ENCODE measurements around the gene ELK3. TPM values are rescaled to one million over a fixed set of nuclear protein-coding genes. Genes with fewer than 3 reads are reported as not detected.

The ELK3 gene
- total and polyA plus RNA-seq, 9 of the 15 experiments (the other 6 are each of a cell fraction or from before 2014, with no cell fraction given): 1.5 to 5.5 (median 2.9) TPM

DNA sequence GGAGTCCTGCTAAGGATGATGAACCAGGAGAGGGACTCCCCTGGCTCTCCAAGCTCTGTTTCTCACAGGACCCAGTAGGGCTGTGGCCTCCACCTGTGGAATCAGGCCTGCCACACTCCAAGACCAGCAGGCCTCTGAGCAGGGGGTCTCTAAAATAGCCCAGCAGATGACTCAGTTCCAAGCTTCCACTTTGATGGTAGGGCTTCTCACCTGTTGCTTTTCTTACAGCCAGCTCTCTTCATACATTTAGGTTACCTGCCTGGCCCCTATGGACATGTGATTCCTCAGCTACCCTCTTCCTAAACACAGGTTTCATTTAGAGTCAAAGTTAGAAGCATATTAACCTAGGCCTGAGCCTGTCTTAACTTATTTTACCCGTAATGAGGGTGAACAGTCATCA, 26.7 kb upstream of the ELK3 start (continued):
- TF ChIP-seq KLF10 (CRISPR knock-in tag; IDR thresholded peaks at IDR 0.05) (no peak), ATF1 (CRISPR knock-in tag; IDR thresholded peaks at IDR 0.05) (no peak), ATF1 (tag; IDR thresholded peaks at IDR 0.05) (no peak)

DNA sequence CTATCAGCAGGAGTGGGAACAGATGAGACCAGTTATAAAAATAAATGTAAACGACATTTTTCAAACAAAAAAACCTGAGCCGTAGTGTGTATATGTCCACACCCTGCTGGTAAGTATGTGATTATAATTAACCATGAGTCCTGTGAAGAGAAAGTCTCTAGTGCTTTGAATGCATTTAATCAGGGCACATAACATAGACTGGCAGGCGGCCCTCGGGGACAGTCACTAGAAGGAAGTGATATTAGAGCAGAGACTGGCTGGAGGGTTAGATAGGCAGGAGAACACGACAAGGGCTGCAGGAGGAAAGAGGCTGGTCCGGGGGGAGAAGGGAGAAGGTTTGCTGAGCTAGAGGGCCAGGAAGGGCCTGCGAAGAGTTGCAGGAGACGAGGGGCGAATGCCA, 23.8 kb upstream of the ELK3 start:
- H3K9ac ChIP-seq (ENCODE audit: insufficient read depth in 1 of 2, low read depth in 2 of 2, low read length in 2 of 2): no peak overlapping the region
- H4K20me1 ChIP-seq (replicated peaks; ENCODE audit: control insufficient read depth, insufficient read depth, low read length): no peaks in the 10 kb centered on the region
- peaks cover 10 to 44% of the 10 kb centered on the region in 2 experiments for H3K27me3 ChIP-seq (ENCODE audit: control insufficient read depth in 2 of 2, insufficient read depth in 2 of 2, low read length in 2 of 2)
- in situ Hi-C loops (cut with MboI): no loop called here
- DNase-seq (ENCODE audit: extremely low read depth in 1 of 4, low spot score in 3 of 4) (no peak), ATAC-seq (no peak), FAIRE-seq (no peak)
- intact Hi-C loops (cut with micrococcal nuclease): no loop called here
- no peaks in the 10 kb centered on the region for H3K9me3 ChIP-seq (replicated peaks; ENCODE audit: control insufficient read depth, insufficient read depth, low read depth, low read length)
- H3K79me2 ChIP-seq (ENCODE audit: control insufficient read depth, insufficient read depth, low read length): no peaks in the 10 kb centered on the region
- CTCF ChIA-PET (ENCODE audit: low intra/inter-chr PET ratio): no interaction called here
- H3K4me1 ChIP-seq (replicated peaks in 1 of 2; ENCODE audit: control insufficient read depth in 2 of 2, insufficient read depth in 2 of 2, low read length in 2 of 2): no peaks in the 10 kb centered on the region
- H3K4me3 ChIP-seq: no peak overlapping the region
- no peaks in the 10 kb centered on the region for H3K36me3 ChIP-seq (ENCODE audit: control insufficient read depth, insufficient read depth, low read length)
- WGBS (ENCODE audit: insufficient coverage, low coverage, missing lambda C conversion rate): 6% methylated on average over 9 of the region's 9 CpGs
- no peak for TF ChIP-seq RHOXF2B (CRISPR knock-in tag; conservative IDR thresholded peaks at IDR 0.05)
- TF ChIP-seq, protein P1, sequence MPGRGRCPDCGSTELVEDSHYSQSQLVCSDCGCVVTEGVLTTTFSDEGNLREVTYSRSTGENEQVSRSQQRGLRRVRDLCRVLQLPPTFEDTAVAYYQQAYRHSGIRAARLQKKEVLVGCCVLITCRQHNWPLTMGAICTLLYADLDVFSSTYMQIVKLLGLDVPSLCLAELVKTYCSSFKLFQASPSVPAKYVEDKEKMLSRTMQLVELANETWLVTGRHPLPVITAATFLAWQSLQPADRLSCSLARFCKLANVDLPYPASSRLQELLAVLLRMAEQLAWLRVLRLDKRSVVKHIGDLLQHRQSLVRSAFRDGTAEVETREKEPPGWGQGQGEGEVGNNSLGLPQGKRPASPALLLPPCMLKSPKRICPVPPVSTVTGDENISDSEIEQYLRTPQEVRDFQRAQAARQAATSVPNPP (IDR thresholded peaks at IDR 0.05; ENCODE audit: borderline replicate concordance, insufficient read depth, insufficient read length): no peak
- TF ChIP-seq ZNF507 (tag; conservative IDR thresholded peaks at IDR 0.05): peak; percentile 75
- TF ChIP-seq, protein P2, sequence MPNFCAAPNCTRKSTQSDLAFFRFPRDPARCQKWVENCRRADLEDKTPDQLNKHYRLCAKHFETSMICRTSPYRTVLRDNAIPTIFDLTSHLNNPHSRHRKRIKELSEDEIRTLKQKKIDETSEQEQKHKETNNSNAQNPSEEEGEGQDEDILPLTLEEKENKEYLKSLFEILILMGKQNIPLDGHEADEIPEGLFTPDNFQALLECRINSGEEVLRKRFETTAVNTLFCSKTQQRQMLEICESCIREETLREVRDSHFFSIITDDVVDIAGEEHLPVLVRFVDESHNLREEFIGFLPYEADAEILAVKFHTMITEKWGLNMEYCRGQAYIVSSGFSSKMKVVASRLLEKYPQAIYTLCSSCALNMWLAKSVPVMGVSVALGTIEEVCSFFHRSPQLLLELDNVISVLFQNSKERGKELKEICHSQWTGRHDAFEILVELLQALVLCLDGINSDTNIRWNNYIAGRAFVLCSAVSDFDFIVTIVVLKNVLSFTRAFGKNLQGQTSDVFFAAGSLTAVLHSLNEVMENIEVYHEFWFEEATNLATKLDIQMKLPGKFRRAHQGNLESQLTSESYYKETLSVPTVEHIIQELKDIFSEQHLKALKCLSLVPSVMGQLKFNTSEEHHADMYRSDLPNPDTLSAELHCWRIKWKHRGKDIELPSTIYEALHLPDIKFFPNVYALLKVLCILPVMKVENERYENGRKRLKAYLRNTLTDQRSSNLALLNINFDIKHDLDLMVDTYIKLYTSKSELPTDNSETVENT (CRISPR knock-in tag; IDR thresholded peaks at IDR 0.05): no peak
- TF ChIP-seq, protein P3, sequence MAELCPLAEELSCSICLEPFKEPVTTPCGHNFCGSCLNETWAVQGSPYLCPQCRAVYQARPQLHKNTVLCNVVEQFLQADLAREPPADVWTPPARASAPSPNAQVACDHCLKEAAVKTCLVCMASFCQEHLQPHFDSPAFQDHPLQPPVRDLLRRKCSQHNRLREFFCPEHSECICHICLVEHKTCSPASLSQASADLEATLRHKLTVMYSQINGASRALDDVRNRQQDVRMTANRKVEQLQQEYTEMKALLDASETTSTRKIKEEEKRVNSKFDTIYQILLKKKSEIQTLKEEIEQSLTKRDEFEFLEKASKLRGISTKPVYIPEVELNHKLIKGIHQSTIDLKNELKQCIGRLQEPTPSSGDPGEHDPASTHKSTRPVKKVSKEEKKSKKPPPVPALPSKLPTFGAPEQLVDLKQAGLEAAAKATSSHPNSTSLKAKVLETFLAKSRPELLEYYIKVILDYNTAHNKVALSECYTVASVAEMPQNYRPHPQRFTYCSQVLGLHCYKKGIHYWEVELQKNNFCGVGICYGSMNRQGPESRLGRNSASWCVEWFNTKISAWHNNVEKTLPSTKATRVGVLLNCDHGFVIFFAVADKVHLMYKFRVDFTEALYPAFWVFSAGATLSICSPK (IDR thresholded peaks at IDR 0.05; ENCODE audit: borderline replicate concordance): no peak
- TF ChIP-seq NCOA4 (IDR thresholded peaks at IDR 0.05; ENCODE audit: partially characterized antibody): no peak
- POLR2A ChIA-PET: no interaction called here
- no peak overlapping the region for H3K4me2 ChIP-seq (ENCODE audit: insufficient read depth, low read length)
- no peak overlapping the region for H3K27ac ChIP-seq (ENCODE audit: extremely low read depth, low read depth, low read length)
- H2AFZ ChIP-seq (ENCODE audit: low read depth, low read length): no peak overlapping the region
- BruUV-seq (replicated peaks): no TSS peak
- no peaks in the 10 kb centered on the region for H3K9me1 ChIP-seq (ENCODE audit: control insufficient read depth, insufficient read depth, low read length)
